ENCODE data around the gene PCDH9.

DNA sequence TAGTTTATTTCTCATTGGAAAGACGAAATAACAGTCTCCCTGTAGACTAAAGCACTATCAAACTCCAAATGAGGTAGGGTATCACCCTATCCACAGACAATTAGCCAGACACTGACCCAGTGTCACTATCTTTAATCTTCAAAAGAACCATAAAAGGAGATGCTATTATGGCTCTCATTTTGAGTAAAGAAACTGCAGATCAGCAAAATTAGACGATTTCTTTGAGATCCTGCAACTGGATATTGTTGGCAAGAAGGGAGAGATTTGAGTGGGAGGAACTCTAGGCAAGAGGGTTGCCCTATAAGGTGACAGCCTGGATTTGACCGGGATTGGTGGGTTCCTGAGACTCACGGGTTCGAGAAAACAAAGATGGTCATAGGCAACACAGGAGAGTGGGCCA lies 71.2 kb downstream of the PCDH9 start:
- TF ChIP-seq, protein P1, sequence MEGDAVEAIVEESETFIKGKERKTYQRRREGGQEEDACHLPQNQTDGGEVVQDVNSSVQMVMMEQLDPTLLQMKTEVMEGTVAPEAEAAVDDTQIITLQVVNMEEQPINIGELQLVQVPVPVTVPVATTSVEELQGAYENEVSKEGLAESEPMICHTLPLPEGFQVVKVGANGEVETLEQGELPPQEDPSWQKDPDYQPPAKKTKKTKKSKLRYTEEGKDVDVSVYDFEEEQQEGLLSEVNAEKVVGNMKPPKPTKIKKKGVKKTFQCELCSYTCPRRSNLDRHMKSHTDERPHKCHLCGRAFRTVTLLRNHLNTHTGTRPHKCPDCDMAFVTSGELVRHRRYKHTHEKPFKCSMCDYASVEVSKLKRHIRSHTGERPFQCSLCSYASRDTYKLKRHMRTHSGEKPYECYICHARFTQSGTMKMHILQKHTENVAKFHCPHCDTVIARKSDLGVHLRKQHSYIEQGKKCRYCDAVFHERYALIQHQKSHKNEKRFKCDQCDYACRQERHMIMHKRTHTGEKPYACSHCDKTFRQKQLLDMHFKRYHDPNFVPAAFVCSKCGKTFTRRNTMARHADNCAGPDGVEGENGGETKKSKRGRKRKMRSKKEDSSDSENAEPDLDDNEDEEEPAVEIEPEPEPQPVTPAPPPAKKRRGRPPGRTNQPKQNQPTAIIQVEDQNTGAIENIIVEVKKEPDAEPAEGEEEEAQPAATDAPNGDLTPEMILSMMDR (conservative IDR thresholded peaks at IDR 0.05; ENCODE audit: low read length): no peak
- TF ChIP-seq EZH2phosphoT487 (IDR thresholded peaks at IDR 0.05; ENCODE audit: borderline replicate concordance): no peak

Data from Loucy (cell line).